Measurements from ENCODE around the gene PRUNE1. TPM values are rescaled to one million over a fixed set of nuclear protein-coding genes. Genes with fewer than 3 reads are reported as not detected.

The PRUNE1 gene
- total and polyA plus RNA-seq, 2 donors from 2014 or later, result 24.0 to 25.6 TPM

- Histone ChIP-seq H3K9me3 (ENCODE audit: control insufficient read depth in 2 of 3, insufficient read depth in 1 of 3, low read length in 3 of 3) (no peaks in the 10 kb centered on the region), H3K4me3 (ENCODE audit: low read length in 3 of 3) (no peak overlapping the region), H3K27me3 (ENCODE audit: control insufficient read depth, insufficient read depth, low read length) (no peaks in the 10 kb centered on the region), H3K4me1 (ENCODE audit: control insufficient read depth in 2 of 3, insufficient read depth in 2 of 3, low read depth in 1 of 3, low read length in 3 of 3) (peaks cover 0 to 6% (median 0%) of the 10 kb centered on the region in 3 donors), H3K9ac (ENCODE audit: low read length in 3 of 3) (no peak overlapping the region), H3K36me3 (ENCODE audit: control insufficient read depth in 2 of 3, insufficient read depth in 3 of 3, low read length in 3 of 3) (no peaks in the 10 kb centered on the region), H3K27ac (ENCODE audit: low read depth in 2 of 2, low read length in 2 of 2) (no peak overlapping the region)
- intact Hi-C loops (cut with DNase I), result no loop called here
- DNase-seq (peak in 2 of 5 donors; percentile 43 to 48), FAIRE-seq (no peak)
- TF ChIP-seq CTCF (IDR thresholded peaks at IDR 0.05; ENCODE audit: borderline replicate concordance, extremely low read depth, insufficient read depth), result no peak
These were observed 20.3 kb upstream of the PRUNE1 start for GRCh38 chr1:150987924-150988323.

- H3K36me3 ChIP-seq (ENCODE audit: control insufficient read depth in 2 of 3, insufficient read depth in 3 of 3, low read length in 3 of 3), result peaks cover 0 to 10% (median 0%) of the 10 kb centered on the region in 3 donors
- no peaks in the 10 kb centered on the region for H3K9me3 ChIP-seq (ENCODE audit: control insufficient read depth in 2 of 3, insufficient read depth in 1 of 3, low read length in 3 of 3)
- no peaks in the 10 kb centered on the region for H3K27me3 ChIP-seq (ENCODE audit: control insufficient read depth, insufficient read depth, low read length)
- H3K4me1 ChIP-seq (ENCODE audit: control insufficient read depth in 2 of 3, insufficient read depth in 2 of 3, low read depth in 1 of 3, low read length in 3 of 3), result peaks cover 0 to 5% (median 0%) of the 10 kb centered on the region in 3 donors
- DNase-seq (no peak), FAIRE-seq (no peak)
- no peak for TF ChIP-seq CTCF (IDR thresholded peaks at IDR 0.05; ENCODE audit: borderline replicate concordance, extremely low read depth, insufficient read depth)
- no peak overlapping the region for H3K27ac ChIP-seq (ENCODE audit: low read depth in 2 of 2, low read length in 2 of 2)
- intact Hi-C loops (cut with DNase I), result no loop called here
- H3K4me3 ChIP-seq (ENCODE audit: low read length in 3 of 3), result no peak overlapping the region
- H3K9ac ChIP-seq (ENCODE audit: low read length in 3 of 3), result no peak overlapping the region
These were observed 15.6 kb upstream of the PRUNE1 start for GRCh38 chr1:150992626-150993025.

- H3K4me3 ChIP-seq (ENCODE audit: low read length in 3 of 3), result no peak overlapping the region
- H3K4me1 ChIP-seq (ENCODE audit: control insufficient read depth in 2 of 3, insufficient read depth in 2 of 3, low read depth in 1 of 3, low read length in 3 of 3), result peaks cover 0 to 5% (median 0%) of the 10 kb centered on the region in 3 donors
- intact Hi-C loops (cut with DNase I), result no loop called here
- no peak for TF ChIP-seq CTCF (IDR thresholded peaks at IDR 0.05; ENCODE audit: borderline replicate concordance, extremely low read depth, insufficient read depth)
- H3K27ac ChIP-seq (ENCODE audit: low read depth in 2 of 2, low read length in 2 of 2), result no peak overlapping the region
- H3K36me3 ChIP-seq (ENCODE audit: control insufficient read depth in 2 of 3, insufficient read depth in 3 of 3, low read length in 3 of 3), result peaks cover 0 to 17% (median 9%) of the 10 kb centered on the region in 3 donors
- FAIRE-seq (no peak), DNase-seq (no peak)
- no peaks in the 10 kb centered on the region for H3K9me3 ChIP-seq (ENCODE audit: control insufficient read depth in 2 of 3, insufficient read depth in 1 of 3, low read length in 3 of 3)
- H3K27me3 ChIP-seq (ENCODE audit: control insufficient read depth, insufficient read depth, low read length), result no peaks in the 10 kb centered on the region
- no peak overlapping the region for H3K9ac ChIP-seq (ENCODE audit: low read length in 3 of 3)
These were observed 14.0 kb upstream of the PRUNE1 start for GRCh38 chr1:150994248-150994647.

- Histone ChIP-seq H3K9ac (ENCODE audit: low read length in 3 of 3) (peak overlapping the region in 1 of 3 donors; percentile 1), H3K9me3 (ENCODE audit: control insufficient read depth in 2 of 3, insufficient read depth in 1 of 3, low read length in 3 of 3) (no peaks in the 10 kb centered on the region), H3K36me3 (ENCODE audit: control insufficient read depth in 2 of 3, insufficient read depth in 3 of 3, low read length in 3 of 3) (peaks cover 0 to 29% (median 13%) of the 10 kb centered on the region in 3 donors), H3K27ac (ENCODE audit: low read depth in 2 of 2, low read length in 2 of 2) (no peak overlapping the region), H3K27me3 (ENCODE audit: control insufficient read depth, insufficient read depth, low read length) (no peaks in the 10 kb centered on the region), H3K4me1 (ENCODE audit: control insufficient read depth in 2 of 3, insufficient read depth in 2 of 3, low read depth in 1 of 3, low read length in 3 of 3) (peaks cover 0 to 5% (median 0%) of the 10 kb centered on the region in 3 donors), H3K4me3 (ENCODE audit: low read length in 3 of 3) (no peak overlapping the region)
- FAIRE-seq (no peak), DNase-seq (no peak)
- TF ChIP-seq CTCF (IDR thresholded peaks at IDR 0.05; ENCODE audit: borderline replicate concordance, extremely low read depth, insufficient read depth), result no peak
- intact Hi-C loops (cut with DNase I), result no loop called here
These were observed 12.8 kb upstream of the PRUNE1 start for GRCh38 chr1:150995460-150995859.
